PFSK-1 (cell line): Measurements from ENCODE around the gene PCDHGA4.

Experiments used
- POLR2AphosphoS5 ChIP-seq: IDR thresholded peaks from 2 replicates; pipeline ENCODE4 v1.6.1; 2012; ENCODE audit warnings: low read depth, mild to moderate bottlenecking, control low read depth, low read length, moderate library complexity
- REST ChIP-seq, 2 experiments: IDR thresholded peaks; 2 replicates each; pipeline versions ENCODE4 v1.6.1 to v1.8.0; 2011 to 2012; ENCODE audit warnings: low read depth in 2 of 2, low read length in 2 of 2, control low read depth in 1 of 2, inconsistent platforms in 1 of 2, mild to moderate bottlenecking in 1 of 2, moderate library complexity in 1 of 2; ENCODE audit not compliant: insufficient read depth in 1 of 2
- TAF1 ChIP-seq: IDR thresholded peaks from 2 replicates; pipeline ENCODE4 v1.6.1; 2012; ENCODE audit warnings: low read length, control low read depth, borderline replicate concordance; ENCODE audit not compliant: insufficient read depth

GRCh38 chr5:141388661-141389060 lies 33.8 kb downstream of the PCDHGA4 start:
- no peak for TF ChIP-seq POLR2AphosphoS5
- no peak for TF ChIP-seq REST (IDR thresholded peaks at IDR 0.05; ENCODE audit: insufficient read depth in 1 of 2, low read depth in 2 of 2, low read length in 2 of 2)
- no peak for TF ChIP-seq TAF1
